HL-60/S4 (cell line): ENCODE measurements around the gene INTS3.
"Not testable (repeated sequence)": the region's sequence is repeated elsewhere in the genome, so short reads cannot be mapped to it uniquely, and the experiment has no call there.

Source experiments
- in situ Hi-C: fragments of 300-500 bp; cut with MboI; formaldehyde crosslinking; loops from 2 replicates; pipeline ENCODE4 v1.14.3; 2022; ENCODE audit warnings: low sequenced_read_pairs

INTS3 gene

DNA sequence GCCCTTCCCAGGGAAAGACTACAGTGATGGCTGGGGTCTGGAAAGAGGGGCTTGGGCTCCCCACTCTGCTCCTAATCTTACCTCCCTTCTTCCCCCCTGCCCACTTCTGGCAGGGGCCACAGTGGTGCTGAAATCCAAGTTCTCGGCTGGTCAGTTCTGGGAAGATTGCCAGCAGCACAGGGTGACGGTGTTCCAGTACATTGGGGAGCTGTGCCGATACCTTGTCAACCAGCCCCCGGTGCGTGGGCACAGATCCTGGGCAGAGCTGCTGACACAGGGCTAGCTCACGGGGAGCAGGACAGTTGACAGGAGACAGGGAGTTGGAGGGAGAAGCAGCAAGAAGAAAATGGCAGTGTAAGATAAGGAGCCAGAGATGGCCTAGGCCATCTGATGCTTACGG is 49.8 kb downstream of the INTS3 start:
- in situ Hi-C loops, result no loop called here

DNA sequence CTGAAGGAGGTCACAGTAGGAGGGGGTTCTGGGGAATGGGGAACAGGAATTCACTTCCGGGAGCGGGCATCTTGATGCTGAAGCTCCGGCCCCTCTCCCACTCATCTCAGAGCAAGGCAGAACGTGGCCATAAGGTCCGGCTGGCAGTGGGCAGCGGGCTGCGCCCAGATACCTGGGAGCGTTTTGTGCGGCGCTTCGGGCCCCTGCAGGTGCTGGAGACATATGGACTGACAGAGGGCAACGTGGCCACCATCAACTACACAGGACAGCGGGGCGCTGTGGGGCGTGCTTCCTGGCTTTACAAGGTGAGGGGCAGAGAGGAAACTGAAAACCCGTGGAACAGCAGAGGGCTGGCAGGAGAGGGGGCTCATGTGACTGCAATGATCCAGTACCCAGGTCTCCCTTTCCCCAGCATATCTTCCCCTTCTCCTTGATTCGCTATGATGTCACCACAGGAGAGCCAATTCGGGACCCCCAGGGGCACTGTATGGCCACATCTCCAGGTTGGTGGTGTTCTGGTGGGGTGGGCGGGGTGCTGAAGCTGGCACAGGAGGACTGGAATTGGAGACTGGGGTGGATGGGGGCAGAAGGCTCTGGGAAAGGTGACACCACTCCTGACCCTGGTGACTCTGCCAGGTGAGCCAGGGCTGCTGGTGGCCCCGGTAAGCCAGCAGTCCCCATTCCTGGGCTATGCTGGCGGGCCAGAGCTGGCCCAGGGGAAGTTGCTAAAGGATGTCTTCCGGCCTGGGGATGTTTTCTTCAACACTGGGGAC is 50.4 kb downstream of the INTS3 start:
- in situ Hi-C loops, result no loop called here

DNA sequence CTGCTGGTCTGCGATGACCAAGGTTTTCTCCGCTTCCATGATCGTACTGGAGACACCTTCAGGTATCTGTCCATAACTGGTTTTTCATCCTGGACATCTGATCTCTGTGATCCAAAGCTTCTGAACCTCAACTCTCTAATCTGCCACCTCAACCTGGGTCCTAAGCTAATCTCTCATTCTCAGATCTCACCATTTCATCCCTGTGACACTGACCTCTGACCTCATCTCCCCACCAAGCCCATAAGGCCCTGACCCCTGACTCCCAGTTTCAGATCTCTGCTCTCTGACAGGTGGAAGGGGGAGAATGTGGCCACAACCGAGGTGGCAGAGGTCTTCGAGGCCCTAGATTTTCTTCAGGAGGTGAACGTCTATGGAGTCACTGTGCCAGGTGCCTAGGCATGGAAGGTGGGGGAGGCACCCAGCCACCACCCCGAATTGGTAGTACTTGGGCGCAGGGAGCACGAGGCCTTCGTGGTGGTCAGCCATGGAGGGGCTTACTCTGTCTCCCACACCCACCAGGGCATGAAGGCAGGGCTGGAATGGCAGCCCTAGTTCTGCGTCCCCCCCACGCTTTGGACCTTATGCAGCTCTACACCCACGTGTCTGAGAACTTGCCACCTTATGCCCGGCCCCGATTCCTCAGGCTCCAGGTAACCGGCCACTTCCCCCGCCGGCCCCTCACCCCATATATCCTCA is 51.1 kb downstream of the INTS3 start:
- in situ Hi-C loops, result no loop called here

DNA sequence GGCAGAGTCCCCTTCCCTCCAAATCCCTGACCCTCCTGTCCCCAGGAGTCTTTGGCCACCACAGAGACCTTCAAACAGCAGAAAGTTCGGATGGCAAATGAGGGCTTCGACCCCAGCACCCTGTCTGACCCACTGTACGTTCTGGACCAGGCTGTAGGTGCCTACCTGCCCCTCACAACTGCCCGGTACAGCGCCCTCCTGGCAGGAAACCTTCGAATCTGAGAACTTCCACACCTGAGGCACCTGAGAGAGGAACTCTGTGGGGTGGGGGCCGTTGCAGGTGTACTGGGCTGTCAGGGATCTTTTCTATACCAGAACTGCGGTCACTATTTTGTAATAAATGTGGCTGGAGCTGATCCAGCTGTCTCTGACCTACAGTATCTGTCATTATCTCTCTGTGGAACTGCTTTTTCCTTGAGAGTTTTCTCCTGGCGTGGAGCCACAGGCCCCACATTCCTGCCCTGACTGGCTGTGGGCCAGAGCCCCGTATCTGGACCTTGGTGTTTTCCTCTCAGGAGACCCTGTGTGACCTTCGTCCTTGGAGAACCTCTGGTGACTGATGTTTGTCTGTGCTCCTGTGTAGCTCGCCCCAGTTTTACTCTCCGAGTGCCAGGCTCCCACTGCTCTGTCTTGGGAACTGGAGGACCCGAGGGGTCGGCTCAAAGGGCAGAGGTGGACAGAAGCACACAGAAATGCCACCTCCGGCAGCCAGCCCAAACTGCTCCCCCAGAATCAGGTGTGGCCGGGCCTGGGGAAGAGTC is 52.1 kb downstream of the INTS3 start:
- in situ Hi-C loops, result no loop called here

DNA sequence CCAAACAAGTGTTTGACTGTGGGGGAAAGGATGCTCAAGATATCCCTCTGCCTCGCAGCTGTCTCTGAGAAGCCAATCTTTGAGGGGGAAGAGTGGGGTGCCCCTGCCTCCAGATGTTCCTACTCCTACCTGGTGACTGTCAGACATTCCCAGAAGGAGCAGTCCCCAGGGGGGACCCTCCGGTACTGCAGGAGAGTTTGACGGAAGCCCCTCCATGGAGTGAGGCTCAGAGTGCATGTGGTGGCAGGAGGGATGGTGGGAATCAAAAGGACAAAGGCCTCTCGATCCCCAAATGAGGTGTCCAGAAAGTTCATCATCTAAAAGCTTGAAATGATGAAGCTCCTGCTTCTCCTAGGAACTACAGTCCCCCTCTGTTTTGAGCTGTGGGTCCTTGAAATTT is 52.7 kb downstream of the INTS3 start:
- in situ Hi-C loops, result no loop called here

DNA sequence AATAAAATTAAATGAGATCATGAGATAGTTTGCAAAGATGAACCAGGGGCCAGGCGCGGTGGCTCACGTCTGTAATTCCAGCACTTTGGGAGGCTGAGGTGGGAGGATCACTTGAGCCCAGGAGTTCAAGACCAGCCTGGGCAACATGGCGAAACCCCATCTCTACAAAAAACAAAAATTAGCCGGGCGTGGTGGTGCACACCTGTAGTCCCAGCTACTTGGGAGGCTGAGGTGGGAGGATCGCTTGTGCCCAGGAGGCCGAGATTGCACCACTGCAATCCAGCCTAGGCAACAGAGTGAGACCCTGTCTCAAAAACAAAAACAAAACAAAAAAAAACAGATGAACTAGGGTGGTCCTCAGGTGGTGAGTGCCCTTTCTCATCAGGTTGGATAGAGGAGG is 54.8 kb downstream of the INTS3 start:
- in situ Hi-C loops, result not testable (repeated sequence)

DNA sequence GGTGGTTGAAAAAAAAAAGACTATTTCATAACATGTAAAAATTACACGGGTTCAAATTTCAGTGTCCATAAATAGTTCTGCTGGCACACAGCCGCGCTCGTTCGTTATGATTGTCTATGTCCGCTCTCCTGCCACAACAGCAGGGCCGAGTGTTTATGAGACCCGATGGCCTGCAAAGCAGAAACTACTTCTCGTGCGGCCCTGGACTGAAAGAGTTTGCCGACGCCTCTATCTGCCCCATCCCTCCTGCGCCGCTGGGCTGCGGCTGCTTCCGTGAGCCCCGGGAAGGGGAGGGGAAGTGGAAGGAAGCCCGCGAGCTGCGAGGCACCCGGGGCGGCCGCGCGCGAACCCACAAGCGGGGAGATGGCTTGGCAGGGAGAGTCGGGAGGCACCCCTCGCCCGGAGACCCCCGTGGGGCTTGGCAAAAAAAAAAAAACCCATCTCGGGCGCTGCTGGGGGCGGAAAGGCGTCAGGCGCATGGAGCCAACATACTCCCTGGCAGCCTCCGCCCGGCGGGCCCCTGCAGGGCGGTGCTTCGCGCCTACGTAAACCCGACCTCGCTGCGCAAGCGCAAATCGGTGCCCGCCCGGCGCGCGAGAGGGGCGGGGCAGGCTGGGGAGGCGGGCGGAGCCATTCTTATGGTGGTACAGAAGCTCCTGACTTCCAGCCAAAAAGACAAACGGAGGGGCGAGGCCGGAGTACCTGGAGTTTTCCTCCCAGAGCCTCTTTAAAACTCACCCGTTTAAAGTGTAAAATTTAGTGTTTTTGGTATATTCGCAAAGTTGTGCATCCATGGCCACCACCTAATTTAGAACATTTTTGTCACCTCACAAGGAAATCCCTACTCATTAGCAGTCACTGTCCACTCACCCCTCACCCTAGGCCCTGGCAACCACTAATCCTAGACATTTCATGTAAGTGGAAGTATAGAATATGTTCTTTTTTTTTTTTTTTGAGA is 55.7 kb downstream of the INTS3 start:
- in situ Hi-C loops, result no loop called here

DNA sequence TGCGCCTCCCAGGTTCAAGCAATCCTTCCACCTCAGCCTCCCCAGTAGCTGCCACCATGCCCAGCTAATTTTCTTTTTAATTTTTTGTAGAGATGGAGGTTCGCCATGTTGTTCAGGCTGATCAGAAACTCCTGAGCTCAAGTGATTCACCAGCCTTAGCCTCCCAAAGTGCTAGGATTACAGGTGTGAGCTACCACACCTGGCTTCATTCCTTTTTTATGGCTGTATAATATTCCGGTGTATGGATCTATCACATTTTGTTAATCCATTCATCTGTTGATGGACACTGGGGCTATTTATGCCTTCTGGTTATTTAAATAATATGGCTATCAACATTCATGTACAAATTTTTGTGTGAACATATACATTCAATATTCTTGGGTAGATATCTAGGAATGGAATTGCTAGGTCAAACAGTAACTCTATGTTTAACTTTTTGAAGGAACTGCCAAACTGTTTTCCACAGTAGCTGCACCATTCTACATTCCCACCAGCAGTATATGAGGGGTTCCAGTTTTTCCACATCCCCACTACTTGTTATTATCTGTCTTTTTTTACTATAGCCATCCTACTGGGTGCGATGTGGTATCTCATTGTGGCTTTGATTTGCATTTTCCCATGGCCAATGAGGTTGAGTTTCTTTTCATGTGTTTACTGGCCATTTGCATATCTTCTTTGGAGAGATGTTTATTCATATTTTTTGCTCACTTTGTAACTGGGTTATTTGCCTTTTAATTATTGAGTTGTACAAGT is 58.4 kb downstream of the INTS3 start:
- in situ Hi-C loops, result no loop called here

DNA sequence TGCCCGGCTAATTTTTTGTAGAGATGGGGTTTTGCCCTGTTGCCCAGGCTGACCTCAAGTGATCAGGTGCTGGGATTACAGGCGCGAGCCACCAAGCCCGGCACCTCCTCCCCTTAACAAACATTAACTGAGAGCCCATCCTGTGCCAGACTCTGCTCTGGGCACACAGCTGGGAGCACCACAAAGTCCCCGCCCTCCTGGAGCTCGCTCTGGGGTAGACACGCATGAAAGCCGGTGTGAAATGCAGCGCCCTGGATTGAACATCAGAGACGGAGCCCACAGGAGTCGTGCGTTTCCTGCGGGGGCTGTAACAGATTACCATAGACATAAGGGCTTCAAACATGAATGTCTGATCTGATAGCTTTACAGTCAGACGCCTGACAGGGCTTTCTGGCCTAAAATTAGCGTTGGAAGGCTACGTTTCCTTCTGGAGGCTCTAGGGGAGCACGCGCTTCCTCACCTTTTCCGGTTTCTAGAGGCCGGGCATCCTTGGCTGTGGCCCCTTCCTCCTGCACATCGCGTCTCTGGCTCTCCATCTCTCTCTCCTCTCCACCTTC is 61.7 kb downstream of the INTS3 start:
- in situ Hi-C loops, result no loop called here

DNA sequence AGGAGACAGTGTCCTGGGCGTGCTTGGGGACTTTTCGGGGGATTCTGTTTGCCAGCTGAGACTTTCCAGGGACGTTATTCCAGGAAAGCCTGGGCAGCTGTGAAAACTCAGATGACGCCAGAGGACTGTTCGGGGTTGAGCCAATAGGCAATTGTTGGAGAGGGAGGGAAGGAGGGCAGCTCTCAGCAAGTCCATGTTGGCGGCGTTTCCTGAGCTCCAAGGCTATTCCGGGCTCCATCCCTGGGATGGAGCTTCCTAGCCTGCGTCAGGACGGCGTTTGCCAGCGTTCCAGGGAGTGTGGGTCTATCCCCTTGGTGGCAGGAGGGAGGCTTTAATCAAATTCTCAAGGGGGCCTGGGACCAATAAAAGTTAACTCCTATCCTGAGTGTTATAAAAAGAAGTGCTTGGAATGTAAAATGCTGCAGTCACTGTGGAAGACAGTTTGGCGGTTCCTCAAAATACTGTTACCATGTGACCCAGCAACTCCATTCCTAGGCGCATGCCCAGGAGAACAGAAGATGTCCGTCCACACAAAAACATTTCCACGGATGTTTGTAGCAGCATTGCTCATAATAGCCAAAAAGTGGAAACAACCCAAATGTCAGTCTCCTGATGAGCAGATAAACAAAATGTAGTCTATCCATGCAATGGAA is 62.6 kb downstream of the INTS3 start:
- in situ Hi-C loops, result no loop called here

DNA sequence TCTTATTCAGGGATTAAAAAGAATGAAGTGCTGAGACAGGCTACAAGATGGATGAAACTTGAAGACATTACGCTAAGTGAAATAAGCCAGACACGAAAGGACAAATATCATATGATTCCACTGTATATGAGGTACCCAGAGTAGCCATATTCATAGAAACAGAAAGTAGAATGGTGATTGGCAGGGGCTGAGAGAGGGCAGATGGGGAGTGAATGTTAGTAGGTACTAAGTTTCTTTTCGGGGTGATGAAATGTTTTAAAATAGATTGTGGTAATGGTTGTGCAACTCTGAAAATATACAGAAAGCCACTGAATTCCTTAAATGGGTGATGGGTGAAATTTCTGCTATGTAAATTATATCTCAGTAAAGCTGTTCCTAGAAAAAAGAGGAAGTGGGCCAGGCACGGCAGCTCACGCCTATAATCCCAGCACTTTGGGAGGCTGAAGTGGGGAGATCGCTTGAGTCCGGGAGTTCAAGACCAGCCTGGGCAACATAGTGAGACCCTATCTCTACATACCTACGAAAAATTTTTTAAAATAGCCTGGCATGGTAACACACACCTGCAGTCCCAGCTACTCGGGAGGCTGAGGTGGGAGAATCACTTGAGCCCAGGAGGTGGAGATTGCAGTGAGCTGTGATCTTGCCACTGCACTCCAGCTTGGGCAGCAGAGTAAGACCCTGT is 63.3 kb downstream of the INTS3 start:
- in situ Hi-C loops, result no loop called here

DNA sequence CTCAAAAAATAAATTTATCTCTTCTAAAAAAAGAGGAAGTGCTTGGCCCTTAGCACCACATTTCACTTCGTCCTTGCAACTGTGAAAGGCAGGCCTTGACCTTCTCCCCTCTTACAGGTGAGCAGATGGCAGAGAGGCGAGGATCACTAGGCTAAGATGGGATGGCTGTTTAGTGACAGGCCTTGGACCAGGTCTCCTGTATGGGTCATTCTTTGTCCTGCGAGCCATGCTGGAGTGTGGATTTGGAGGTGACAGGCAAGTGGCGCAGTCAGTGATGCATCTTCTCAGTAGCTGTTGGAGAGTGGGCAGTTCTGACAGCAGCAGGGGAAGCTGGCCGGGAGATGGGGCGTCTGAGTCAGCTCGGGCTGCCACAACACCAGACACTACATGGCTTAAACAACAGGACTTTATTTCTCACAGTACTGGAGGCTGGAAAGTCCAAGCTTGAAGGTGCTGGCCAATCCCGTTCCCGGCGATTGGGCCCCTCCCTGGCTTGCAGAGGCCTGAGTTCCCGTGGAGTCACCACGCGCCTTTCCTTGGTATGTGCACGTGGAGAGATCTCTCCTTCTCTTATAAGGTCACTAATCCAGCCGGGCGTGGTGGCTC is 63.9 kb downstream of the INTS3 start:
- in situ Hi-C loops, result no loop called here

DNA sequence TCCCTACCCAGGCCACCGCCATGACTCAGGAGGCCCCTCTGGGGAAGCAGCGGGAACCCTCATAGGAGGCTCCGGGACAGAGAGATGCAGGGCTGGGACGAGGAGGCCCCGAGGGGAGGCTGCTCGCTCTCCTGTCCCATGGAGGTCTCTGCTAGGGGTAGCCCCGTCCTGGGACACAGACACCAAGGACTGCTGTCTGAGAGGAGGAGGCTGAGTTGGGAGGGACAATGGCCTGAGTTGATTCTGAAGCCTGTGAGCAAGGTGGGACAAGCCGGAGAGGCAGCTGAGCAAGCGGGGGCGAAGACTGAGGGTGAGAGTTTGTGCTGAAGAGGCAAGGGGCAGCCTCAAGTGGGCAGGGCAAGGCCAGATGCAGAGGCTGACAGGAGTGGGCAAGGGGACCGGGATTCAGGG is 64.8 kb downstream of the INTS3 start:
- in situ Hi-C loops, result no loop called here

DNA sequence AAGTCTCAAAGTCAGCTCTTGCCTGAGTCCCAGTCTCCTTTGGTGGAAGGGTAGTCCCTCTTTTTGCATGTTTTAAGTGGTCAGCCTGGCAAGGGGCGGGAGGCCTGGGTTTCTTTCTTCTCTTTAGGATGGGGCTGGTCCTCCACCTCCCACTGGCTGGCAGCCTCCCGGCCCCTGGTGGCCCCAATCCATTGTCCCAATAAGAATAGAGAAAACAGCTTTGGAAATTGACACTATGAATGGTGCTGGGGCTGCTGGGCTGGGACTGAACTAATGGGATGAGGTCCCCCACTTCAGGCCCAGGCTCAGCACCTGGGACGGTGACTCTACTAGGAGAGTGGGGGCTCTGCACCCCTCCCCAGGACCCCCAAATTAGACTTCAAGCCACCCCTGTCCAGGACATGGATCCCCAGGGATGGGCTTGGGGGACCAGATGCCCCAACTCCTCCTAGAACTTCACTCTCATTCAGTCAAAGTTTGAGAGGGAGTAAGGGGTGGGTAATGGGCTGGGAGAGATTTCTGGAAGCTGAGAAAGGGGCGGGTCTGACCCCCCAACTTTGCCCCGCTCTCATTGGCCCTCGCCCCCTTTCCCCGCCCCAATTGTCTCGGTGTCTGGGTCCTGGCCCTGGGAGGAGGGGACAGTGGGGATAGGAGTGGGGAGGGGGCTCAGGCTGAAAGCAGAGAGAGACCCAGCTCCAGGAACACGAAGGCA is 65.6 kb downstream of the INTS3 start:
- in situ Hi-C loops, result no loop called here

DNA sequence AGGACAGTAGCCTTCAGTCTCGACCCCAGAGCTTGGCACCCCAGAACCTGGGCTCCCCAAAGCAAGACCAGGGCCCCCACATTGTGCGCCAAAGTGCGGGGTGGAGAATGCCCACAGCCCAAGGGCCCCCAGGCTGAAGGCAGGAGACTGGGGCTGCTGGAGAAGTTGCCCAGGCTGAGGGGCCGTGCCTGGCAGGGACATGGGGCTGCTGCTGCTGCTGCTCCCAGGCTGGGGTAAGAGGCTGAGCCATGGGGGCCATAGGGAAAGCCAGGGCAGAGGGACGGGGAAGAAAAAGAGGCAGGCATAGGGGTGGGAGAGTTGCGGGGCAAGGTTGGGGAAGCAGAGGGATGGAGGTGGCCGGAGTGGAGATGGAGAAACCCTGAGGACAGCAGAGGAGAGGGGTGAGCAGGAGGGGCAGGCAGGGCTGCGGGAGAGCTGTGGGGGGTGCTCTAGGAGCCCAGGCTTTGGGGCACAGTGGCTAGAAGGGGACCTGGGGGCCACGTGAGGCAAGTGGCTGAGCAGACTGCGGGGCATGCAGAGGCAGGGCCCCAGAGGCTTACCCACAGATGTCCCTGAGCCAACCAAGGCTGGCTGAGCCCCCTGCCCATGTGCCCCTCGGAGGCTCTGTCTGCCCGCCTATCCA is 66.2 kb downstream of the INTS3 start:
- in situ Hi-C loops, result no loop called here

GRCh38 chr1:153794624-153795329 is 66.9 kb downstream of the INTS3 start:
- in situ Hi-C loops, result no loop called here
